Left lung (tissue), 10 donors: ENCODE results near the gene RITA1. TPM values are rescaled to one million over a fixed set of nuclear protein-coding genes. Genes with fewer than 3 reads are reported as not detected.

Experiments used
- ATAC-seq: fragments of 200-7000 bp; cut with Tn5 transposase; one replicate; pipeline ENCODE4 v1.9.1; 2020; ENCODE audit warnings: moderate library complexity
- DNase-seq, 4 donors: peaks; one replicate each; pipeline ENCODE4 v3.0.0-alpha.2; 2013 to 2020
- H3K27ac ChIP-seq, 2 donors: fragments of 200-600 bp; sonication (generic) in 1 of 2; one replicate each; pipeline versions ENCODE4 v1.5.0 to v1.8.0; 2020 to 2021
- H3K27me3 ChIP-seq, 2 donors: fragments of 200-600 bp; sonication (generic) in 1 of 2; one replicate each; pipeline versions ENCODE4 v1.5.0 to v1.8.0; 2020 to 2021
- H3K36me3 ChIP-seq, 2 donors: fragments of 200-600 bp; sonication (generic) in 1 of 2; one replicate each; pipeline versions ENCODE4 v1.5.0 to v1.8.0; 2020 to 2021
- H3K4me1 ChIP-seq, 2 donors: fragments of 200-600 bp; one replicate each; pipeline ENCODE4 v1.8.0; 2021
- H3K4me3 ChIP-seq, 2 donors: fragments of 200-600 bp; sonication (generic) in 1 of 2; one replicate each; pipeline versions ENCODE4 v1.5.0 to v1.8.0; 2020 to 2021; ENCODE audit warnings: mild to moderate bottlenecking in 1 of 2
- H3K9me3 ChIP-seq, 2 donors: fragments of 200-600 bp; sonication (generic) in 1 of 2; one replicate each; pipeline versions ENCODE4 v1.5.0 to v1.8.0; 2020 to 2021
- CTCF ChIP-seq, 2 donors: fragments of 200-600 bp; sonication (generic) in 1 of 2; IDR thresholded peaks; one replicate each; pipeline versions ENCODE4 v1.5.0 to v1.8.0; 2021; ENCODE audit warnings: antibody characterized with exemption in 2 of 2
- intact Hi-C, 2 donors: fragments of 100-400 bp; cut with DNase I; formaldehyde crosslinking; loops; one replicate each; pipeline versions ENCODE4 v1.11.2 to v1.14.2; 2022
- polyA plus RNA-seq, 6 donors: library from polyadenylated mRNA; unstranded; fragments of 120-200 nt; gene quantifications; one replicate each; pipeline ENCODE4 v1.2.1, GENCODE V29; 2013; ENCODE audit not compliant: insufficient read length in 6 of 6
- total RNA-seq, 2 donors: library from RNA; stranded (reverse); fragmentation: NEBNext Ultra II Directional; extraction: Animal tissue kit (Norgen Biotek cat#: 25700); gene quantifications; one replicate each; pipeline ENCODE4 v1.2.1, GENCODE V29; 2021
- donor health status: DM: no; HTN: yes; CAD: no.
- donor health status: DM: no; HTN: no; CAD: no.

Gene RITA1
- total and polyA plus RNA-seq, 8 donors = 9.1 to 17.3 (median 11.9) TPM

- DNase-seq = no peak
- Histone ChIP-seq H3K4me3 (no peak overlapping the region), H3K27ac (no peak overlapping the region), H3K9me3 (no peaks in the 10 kb centered on the region), H3K4me1 (no peaks in the 10 kb centered on the region), H3K36me3 (peaks cover 0 to 98% of the 10 kb centered on the region in 2 donors), H3K27me3 (no peaks in the 10 kb centered on the region)
- no peak for ATAC-seq
- TF ChIP-seq CTCF (IDR thresholded peaks at IDR 0.05) = no peak
- intact Hi-C loops = loop anchor here in 1 of 2 donors (5.0 kb wide), 1 partner anchor 124 kb away; no protein-coding TSS in a partner anchor
Observed at GRCh38 chr12:113171543-113171942, 14.0 kb upstream of the RITA1 start.

- H3K27me3 ChIP-seq = no peaks in the 10 kb centered on the region
- intact Hi-C loops = loop anchor here in 1 of 2 donors (5.0 kb wide), 1 partner anchor 125 kb away; no protein-coding TSS in a partner anchor
- no peaks in the 10 kb centered on the region for H3K9me3 ChIP-seq
- H3K4me3 ChIP-seq = no peak overlapping the region
- no peak overlapping the region for H3K27ac ChIP-seq
- H3K36me3 ChIP-seq = peaks cover 0 to 98% of the 10 kb centered on the region in 2 donors
- H3K4me1 ChIP-seq = no peaks in the 10 kb centered on the region
- DNase-seq (no peak), ATAC-seq (no peak)
- TF ChIP-seq CTCF (IDR thresholded peaks at IDR 0.05) = no peak
Observed at GRCh38 chr12:113172185-113172584, 13.3 kb upstream of the RITA1 start.

DNA sequence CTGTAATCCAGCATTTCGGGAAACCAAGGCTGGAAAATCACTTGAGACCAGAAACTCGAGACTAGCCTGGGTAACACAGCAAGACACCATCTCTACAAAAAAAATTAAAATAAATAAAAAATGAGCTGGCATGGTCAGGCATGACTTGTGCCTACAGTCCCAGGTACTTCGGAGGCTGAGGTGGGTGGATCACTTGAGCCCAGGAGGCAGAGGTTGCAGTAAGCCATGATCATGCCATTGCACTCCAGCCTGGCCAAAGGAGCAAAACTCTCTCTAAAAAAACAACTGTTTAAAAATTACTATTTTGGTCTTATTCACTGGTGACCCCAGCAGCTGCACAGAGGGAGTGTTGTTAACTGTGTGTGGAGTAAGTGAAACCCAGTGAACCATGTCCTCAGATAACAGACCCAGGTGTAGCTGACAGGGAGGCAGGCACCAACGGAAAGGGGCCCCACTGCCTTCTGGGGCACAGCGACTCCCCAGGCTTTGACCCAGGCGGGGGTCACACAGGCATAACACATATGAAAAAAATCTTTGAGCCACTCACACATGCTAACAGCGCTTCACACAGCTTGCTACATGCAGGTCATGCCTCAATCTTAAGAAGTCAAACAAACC, 12.3 kb upstream of the RITA1 start:
- Histone ChIP-seq H3K4me3 (no peak overlapping the region), H3K27ac (no peak overlapping the region), H3K36me3 (peaks cover 0 to 98% of the 10 kb centered on the region in 2 donors), H3K27me3 (no peaks in the 10 kb centered on the region), H3K9me3 (peaks cover 0 to 4% of the 10 kb centered on the region in 2 donors), H3K4me1 (no peaks in the 10 kb centered on the region)
- intact Hi-C loops = loop anchor here in 1 of 2 donors (5.0 kb wide), 1 partner anchor 126 kb away; no protein-coding TSS in a partner anchor
- TF ChIP-seq CTCF (IDR thresholded peaks at IDR 0.05) = no peak
- DNase-seq (no peak), ATAC-seq (no peak)

- Histone ChIP-seq H3K4me3 (no peak overlapping the region), H3K9me3 (peaks cover 0 to 4% of the 10 kb centered on the region in 2 donors), H3K27me3 (no peaks in the 10 kb centered on the region), H3K4me1 (no peaks in the 10 kb centered on the region), H3K36me3 (peaks cover 0 to 98% of the 10 kb centered on the region in 2 donors), H3K27ac (no peak overlapping the region)
- DNase-seq (peak; percentile 49 to 89 (median 70)), ATAC-seq (peak; percentile 96)
- intact Hi-C loops = loop anchor here in 1 of 2 donors (5.0 kb wide), 1 partner anchor 127 kb away; no protein-coding TSS in a partner anchor
- TF ChIP-seq CTCF (IDR thresholded peaks at IDR 0.05) = peak; percentile 97 to 98
Observed at GRCh38 chr12:113174461-113175384, 10.8 kb upstream of the RITA1 start.

DNA sequence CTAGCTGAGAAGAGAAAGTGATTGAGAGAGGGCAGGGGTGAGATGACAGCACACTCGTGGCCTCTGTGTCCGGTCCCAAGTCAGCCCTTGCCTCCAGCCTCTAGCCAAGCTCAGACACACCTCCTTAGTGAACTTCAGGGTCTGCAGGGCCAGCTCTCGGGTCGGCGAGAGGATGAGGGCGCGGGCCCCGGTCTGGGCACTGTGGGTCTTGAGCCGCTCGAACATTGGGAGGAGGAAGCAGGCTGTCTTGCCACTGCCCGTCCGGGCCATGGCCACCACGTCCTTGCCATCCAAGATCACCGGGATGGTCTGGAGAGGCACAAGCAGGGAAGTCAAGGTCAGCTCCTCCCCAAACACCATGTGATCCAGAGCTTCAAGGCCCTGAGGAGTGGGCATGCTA, 6.5 kb upstream of the RITA1 start:
- intact Hi-C loops = no loop called here
- ATAC-seq = no peak
- no peak overlapping the region for H3K4me3 ChIP-seq
- H3K9me3 ChIP-seq = peaks cover 0 to 4% of the 10 kb centered on the region in 2 donors
- H3K4me1 ChIP-seq = peaks cover 2 to 17% of the 10 kb centered on the region in 2 donors
- no peak overlapping the region for H3K27ac ChIP-seq
- no peaks in the 10 kb centered on the region for H3K27me3 ChIP-seq
- no peak for DNase-seq
- H3K36me3 ChIP-seq = peaks cover 0 to 70% of the 10 kb centered on the region in 2 donors
- no peak for TF ChIP-seq CTCF (IDR thresholded peaks at IDR 0.05)
